NB4 (cell line): ENCODE measurements around the gene CEPT1.
A peak's percentile ranks its signal among the peaks of the same experiment; 100 is the strongest.

ENCODE experiments used
- DNase-seq: peaks from one replicate; pipeline ENCODE4 v3.0.0; 2010; ENCODE audit warnings: low read depth
- H3K4me3 ChIP-seq: one replicate; pipeline ENCODE4 v1.5.1; 2011; ENCODE audit warnings: mild to moderate bottlenecking, low read depth, low read length, moderate library complexity
- MAX ChIP-seq: IDR thresholded peaks from 2 replicates; pipeline ENCODE4 v1.6.1; 2011; ENCODE audit warnings: low read depth, low read length
- MYC ChIP-seq: IDR thresholded peaks from 2 replicates; pipeline ENCODE4 v1.6.1; 2011; ENCODE audit warnings: low read depth, low read length
- POLR2A ChIP-seq: IDR thresholded peaks from 2 replicates; pipeline ENCODE4 v1.6.1; 2011; ENCODE audit warnings: mild to moderate bottlenecking; ENCODE audit not compliant: insufficient read length; ENCODE audit errors: extremely low read depth
- TF ChIP-seq, protein P1 (sequence below): IDR thresholded peaks from one replicate; pipeline ENCODE4 v1.5.1; 2012; ENCODE audit warnings: low read depth, low read length

Gene CEPT1

GRCh38 chr1:111198836-111199235 lies 58.8 kb downstream of the CEPT1 start:
- no peak overlapping the region for H3K4me3 ChIP-seq
- DNase-seq: no peak
- no peak for TF ChIP-seq POLR2A
- TF ChIP-seq MAX: no peak
- TF ChIP-seq MYC: no peak
- TF ChIP-seq, protein P1, sequence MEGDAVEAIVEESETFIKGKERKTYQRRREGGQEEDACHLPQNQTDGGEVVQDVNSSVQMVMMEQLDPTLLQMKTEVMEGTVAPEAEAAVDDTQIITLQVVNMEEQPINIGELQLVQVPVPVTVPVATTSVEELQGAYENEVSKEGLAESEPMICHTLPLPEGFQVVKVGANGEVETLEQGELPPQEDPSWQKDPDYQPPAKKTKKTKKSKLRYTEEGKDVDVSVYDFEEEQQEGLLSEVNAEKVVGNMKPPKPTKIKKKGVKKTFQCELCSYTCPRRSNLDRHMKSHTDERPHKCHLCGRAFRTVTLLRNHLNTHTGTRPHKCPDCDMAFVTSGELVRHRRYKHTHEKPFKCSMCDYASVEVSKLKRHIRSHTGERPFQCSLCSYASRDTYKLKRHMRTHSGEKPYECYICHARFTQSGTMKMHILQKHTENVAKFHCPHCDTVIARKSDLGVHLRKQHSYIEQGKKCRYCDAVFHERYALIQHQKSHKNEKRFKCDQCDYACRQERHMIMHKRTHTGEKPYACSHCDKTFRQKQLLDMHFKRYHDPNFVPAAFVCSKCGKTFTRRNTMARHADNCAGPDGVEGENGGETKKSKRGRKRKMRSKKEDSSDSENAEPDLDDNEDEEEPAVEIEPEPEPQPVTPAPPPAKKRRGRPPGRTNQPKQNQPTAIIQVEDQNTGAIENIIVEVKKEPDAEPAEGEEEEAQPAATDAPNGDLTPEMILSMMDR: no peak

GRCh38 chr1:111199329-111199728 lies 59.3 kb downstream of the CEPT1 start:
- DNase-seq: no peak
- H3K4me3 ChIP-seq: no peak overlapping the region
- TF ChIP-seq, protein P1: no peak
- TF ChIP-seq MAX (no peak), MYC (no peak), POLR2A (no peak)

- TF ChIP-seq MAX (peak; percentile 19; the same call in 1 of the 2 replicates), MYC (no peak)
- TF ChIP-seq, protein P1: no peak
- DNase-seq: peak; percentile 51
- H3K4me3 ChIP-seq: no peak within 1 kb of the TSS
These were observed 60.1 kb downstream of the CEPT1 start, which contains the start of gene DENND2D for GRCh38 chr1:111199881-111200801. TSS of gene DENND2D (minus strand) at chr1:111200646. CDS start at chr1:111200459, 187 bp downstream.

- DNase-seq: no peak
- H3K4me3 ChIP-seq: no peak overlapping the region
- no peak for TF ChIP-seq POLR2A
- TF ChIP-seq, protein P1: no peak
- TF ChIP-seq MAX: no peak
- TF ChIP-seq MYC: no peak
These were observed 60.8 kb downstream of the CEPT1 start for GRCh38 chr1:111200802-111201161.

- peak; percentile 41 for DNase-seq
- H3K4me3 ChIP-seq: no peak overlapping the region
- TF ChIP-seq MAX (no peak), MYC (no peak), POLR2A (no peak)
- TF ChIP-seq, protein P1: no peak
These were observed 61.5 kb downstream of the CEPT1 start for GRCh38 chr1:111201275-111202090.
